Measurements from ENCODE around the gene SCMH1.
A peak's percentile ranks its signal among the peaks of the same experiment; 100 is the strongest.
"Not testable (repeated sequence)": the region's sequence is repeated elsewhere in the genome, so short reads cannot be mapped to it uniquely, and the experiment has no call there.

The SCMH1 gene

DNA sequence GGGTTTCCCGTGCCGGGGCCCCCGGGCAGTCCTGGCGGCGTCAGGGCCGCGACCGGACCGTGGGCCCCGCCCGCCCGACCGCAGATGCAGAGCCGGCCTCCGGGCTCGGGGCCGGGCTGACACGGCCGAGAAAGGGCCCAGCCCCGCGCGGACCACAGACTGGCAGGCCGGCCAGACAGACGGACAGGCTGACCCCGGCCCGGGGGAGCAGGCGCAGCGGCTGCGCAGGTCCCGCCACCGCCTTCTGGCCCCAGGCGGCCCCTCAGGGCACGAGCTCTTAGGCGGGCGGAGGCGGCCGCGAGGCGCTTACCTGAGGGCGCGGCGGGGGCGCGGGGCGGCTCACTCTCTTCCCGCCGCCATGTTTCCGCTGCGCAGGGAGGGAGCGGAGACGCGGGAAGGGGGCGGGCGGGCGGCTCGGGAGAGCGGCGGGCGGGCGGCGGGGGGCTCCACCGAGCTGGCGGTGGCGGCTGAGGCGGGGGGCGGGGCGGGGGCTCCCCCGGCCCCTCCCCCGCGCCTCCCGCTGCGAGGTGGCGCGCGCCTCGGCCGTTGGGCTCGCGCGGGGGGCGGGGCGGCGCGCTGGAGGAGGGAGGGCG lies at the start of gene SCMH1:
Gene SCMH1, minus strand, starts transcription at position 558 of the 593 bp plus-strand sequence. CDS start 56,173 bp downstream, outside the sequence.
- peak; percentile 73 for DNase-seq

DNA sequence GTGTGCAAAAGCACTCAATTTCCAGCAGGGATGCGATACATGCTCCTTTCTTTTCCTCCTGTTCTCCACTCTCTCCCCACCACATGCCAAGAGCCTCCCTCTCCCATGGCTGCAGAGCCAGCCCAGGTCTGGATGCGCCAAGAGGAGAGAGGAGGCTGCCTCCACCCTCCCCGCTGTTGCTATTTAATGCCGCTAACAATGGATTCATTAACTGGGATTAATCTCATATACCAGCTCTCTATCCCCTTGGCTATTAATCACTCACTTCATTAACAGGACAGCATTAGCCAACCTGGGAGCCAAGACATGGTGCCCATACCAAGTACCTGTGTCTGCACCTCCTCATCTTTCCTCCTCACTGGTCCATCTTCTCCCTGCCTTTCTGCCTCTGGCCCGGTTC lies 49.1 kb upstream of the SCMH1 start:
- no peak for DNase-seq

DNA sequence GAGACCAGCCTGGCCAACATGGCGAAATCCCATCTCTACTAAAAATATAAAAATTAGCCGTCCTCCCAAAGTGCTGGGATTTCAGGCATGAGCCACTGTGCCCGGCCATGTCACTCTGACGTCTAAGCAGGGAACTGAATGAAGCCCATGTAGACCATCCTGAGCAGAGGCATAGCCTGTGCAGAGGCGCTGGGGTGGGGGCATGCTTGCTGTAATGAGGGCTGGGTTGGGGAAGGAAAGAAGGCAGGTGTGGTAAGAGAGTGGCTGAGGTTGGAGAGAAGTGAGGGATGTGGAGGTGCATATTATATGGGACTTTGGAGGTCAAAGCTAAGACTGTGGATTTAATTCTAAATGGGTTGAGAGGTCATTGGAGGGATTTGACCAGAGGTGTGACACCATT lies 47.1 kb upstream of the SCMH1 start:
- DNase-seq: no peak

DNA sequence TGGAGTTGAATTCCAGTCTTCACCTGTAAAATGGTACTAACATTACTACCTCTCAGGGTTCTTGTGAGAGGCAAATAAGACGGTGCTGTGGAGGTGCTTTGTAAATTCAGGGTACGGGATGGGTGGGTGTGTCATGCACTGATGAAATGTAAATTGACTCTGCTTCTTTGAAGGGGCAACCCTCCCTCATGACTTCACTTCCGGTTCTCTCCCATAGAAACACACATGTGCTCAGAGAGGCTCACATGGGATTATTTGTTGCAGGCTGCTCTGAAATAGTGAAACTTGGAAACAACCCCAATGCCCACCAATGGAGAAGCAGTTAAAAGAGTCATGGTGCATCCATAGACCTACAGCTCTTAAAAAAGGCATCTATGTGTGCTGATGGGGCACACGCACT lies 44.9 kb upstream of the SCMH1 start:
- no peak for DNase-seq

DNA sequence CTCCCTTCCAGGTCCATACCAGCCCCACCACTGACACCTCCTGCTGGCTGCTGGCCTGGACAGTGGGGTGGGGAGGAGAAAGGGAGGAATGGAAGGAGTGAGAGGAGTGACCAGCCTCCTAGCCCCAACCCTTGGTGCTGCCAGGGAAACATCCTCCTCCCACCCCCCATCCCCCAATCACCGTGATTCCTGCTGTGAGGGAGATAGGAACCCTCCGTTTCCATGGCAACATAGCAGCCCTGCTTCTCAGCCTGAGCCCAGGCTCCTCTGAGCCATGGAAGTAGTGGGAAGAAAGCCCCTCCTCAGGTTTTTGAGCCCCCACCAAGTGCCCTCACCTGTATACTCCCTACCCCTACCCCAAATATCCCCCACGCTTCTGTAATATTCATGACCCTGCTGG lies 44.4 kb upstream of the SCMH1 start:
- DNase-seq: no peak

DNA sequence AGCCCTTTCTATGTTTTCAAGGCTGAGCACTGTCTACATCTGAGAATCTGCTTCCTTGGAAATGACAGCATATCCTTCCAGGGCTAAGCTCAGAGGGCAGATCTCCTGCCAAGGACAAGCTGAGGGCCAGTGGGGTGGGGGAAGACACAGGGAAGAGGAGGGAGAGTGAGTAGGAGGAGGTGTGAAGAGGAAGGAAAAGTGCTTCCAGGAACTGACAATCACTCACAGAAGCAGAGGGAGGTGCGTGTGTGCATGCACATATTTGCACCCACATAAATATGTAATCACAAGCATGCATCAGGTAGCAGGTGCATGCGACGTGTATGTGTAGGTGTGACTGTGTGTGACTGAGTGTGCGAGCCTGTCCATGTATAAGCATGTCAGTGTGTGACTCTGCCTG lies 43.7 kb upstream of the SCMH1 start:
- no peak for DNase-seq

DNA sequence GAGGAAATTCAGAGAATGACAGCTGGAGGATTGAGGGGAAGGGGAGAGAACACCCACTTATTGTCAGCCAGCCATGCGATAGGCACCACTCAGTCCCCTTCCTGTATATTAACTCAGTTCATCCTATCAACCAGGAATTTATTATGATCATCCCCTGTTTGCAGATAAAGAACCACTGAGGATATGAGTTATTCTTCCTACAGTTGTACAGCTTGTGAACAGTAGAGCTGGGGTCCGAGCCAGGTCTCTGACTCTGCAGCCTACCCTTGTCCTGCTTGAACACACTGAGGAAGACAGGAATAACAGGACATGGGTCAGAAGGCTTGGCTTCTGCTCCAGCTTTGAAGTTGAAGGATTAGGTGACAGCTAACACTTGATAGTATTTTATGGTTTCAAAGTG lies 42.0 kb upstream of the SCMH1 start:
- no peak for DNase-seq

DNA sequence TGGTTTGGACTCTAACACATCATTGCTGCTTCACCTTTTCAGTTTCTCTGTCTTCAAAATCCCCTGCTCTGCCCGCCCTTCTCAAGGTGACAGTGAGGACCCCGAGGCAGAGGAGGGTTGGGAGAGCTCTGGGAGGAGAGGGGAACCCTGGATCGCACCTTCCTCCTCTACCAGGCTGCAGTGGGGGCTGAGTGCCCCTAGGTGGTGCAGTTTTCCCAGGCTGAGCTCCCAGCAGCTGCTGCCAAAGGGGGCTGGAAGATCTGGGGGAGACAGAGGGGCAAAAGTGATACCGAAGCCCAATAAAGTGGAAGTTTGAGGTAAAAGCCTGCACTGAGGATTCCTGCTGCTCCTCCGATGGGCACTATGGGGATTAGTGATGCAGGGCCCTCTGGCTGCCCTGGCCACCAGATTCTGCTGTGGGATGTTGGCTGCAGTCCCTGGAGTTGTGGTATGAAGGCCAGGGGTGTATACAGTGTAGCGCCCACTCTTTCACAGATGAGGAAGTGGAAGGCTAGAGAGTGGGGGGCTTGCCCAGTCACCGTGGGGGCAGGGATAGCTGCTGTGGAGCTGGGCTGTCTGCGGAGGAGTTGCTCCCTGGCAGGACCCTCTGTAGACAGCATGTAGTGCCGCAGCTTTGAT lies 40.7 kb upstream of the SCMH1 start:
- DNase-seq: no peak

DNA sequence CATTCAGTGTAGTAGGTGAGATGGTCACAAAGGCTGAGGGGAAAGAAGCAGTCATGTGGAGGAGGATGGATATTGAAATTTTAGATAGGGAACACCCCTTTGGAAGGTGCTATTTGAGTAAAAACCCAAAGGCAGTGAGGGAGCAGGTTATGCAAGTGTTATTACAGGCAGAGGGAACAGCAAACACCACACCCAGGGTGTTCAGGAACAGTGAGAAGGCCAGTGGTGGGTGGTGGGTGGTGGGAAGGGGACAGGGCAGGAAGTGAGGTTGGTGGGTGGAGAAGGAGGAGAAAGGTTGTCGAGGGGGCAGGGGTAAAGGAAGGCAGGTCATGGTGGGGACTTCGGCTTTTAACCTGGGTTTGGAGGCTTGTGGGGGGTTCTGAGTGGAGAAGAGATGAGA lies 39.2 kb upstream of the SCMH1 start:
- no peak for DNase-seq

DNA sequence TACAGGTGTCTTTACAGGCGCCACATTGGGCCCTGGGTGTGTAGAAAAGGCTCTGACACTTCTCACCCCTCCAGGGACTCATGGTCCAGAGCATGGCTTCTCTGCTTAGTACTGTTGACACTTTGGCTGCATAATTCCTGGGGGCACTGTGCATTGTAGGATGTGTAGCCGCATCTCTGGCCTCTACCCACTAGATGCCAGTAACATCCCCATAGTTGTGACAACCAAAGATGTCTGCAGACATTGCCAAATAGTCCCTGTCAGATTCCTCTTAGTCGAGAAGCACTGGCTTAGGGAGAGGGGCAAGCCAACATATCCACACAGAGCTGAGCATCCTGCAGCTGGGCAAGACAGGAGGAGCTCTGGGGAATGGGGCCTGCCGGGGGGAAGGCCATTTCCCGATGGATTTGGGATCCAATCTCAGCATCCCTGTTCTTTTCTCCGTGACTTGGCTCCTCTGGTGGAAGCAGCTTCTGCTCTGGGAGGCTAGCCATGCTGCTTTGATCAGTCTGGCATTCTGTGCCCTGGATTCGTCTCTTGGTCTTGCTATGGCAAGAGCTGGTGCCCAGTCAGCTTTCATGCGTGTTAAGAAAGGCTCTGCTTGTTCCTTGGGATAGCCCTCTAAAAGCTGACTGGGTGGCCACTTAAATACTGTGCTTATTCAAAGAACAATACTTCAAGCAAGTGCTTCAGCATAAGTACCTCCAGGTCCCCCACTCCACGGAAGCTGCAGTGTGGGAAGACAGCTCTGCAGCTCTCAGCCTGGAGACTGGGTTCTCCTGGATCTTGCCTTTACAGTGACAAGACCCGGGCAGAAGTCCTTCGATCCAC lies 38.3 kb upstream of the SCMH1 start:
- DNase-seq: no peak

DNA sequence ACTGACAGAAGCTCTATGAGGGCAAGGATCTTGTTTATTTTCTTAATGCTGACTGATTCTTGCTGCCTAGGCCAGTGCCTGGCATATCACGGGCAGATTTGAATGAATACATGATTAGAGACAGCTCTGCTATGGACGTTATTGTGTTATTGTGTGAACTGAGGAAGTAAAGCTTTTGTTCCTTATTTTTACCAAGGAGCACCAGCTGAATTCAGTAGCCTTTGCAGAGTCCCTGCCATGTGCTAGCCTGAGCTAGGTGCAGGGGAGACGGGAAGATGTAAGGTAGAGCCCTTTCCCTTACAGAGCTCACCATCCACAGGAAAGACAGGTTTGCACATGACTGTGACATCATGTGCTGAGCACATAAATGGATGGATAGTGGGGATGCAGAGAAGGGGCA lies 36.0 kb upstream of the SCMH1 start:
- no peak for DNase-seq

DNA sequence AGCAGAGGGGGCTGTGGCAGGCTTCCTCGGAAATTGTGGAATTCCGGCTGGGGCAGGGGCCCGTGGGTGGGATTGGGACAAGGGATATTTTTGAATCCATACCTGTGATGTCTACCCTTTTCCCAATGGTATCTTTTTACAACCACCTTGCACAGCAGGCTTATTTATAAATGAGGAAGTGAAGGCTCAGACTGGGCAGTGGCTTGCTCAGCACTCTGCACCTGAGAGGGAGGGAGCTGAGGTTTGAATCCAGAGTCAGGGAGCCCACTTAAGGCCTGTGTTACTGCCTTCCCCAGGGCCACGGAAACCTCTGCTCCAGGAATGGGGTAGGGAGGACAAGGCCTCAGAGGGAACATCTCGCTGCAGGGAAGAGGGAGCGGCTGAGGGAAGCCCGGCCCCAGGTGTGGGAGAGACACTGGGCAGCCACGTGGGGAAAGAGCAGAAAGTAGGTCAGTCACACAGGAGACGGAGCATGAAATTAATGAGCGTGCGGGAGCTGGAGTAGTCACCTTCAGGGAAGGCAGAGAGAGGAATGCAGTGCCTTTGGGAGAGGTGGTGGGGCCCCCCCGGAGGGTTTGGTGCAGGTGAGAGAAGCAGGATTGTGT lies 35.4 kb upstream of the SCMH1 start:
- DNase-seq: no peak

DNA sequence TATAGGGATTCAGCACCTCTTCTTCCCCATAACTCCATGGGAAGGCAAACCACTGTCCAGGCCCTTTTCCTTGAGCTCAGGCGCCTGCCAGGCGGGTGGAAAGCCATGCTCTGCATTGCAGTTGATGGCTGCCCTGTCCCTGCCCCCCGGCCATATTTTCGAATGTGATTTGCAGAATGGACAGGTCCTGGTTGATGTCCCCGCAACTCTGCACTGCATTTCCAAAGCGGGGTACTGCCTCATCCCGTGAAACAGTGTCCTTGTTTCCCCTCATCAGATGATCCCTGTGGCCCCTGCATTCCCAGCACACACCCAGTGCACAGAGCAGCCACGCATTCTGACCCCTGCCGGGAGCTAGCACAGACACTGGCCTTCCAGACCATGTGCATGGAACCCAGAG lies 33.7 kb upstream of the SCMH1 start:
- DNase-seq: no peak

DNA sequence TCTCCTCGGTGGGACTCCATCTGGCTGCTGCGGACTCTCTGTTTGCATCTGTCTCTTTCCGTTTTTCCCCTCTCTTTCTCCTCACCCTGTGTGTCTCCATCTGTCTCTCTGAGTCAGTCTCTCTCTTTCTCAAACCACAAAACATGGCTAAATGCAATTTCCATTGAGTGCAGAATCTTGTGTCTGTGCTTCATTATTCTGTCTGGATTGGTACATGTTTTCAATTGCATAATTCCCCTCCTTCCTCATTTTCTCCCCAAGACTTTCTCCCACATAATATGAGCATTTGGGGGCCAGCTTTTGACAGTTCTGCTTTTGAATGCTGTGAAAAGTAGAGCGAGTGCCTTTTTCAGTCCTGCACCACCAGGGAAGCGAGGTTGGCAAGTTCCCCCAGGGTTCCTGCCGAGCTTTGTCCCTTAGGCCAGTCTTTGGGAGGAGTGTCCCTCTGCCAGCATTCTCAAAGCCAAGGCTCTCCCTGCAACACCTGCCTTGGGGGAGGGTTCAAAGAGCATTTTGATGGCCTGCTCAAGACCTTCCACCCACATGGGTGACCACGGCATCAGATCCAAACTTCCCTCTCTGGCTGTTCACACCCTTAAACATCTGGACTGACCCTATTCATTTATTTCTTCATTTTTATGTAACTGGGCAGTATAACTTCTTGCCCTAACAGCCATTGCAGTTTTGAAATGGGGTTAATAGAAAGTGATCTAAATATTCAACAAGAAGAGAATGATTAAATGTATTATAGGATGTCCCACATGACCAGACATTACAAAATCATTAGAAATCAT lies 32.8 kb upstream of the SCMH1 start:
- DNase-seq: no peak

DNA sequence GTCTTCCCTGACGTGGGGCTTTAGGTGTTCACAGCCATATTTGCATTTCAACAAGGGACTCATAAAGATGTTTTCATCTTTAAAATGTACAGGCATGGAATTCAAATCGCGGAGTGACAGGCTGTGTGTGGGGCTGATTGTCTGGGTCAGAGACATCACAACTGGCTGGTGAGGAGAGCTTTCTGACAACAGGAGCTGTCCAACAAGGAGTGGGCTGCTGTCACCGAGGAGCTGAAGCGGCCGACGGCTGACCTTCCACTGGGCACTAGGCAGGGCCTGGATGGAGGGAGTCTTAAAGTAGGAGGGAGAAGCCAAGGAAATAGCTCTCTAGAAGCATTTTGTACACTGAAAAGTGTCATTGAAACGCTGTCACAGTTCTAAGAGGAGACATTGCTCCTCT lies 30.5 kb upstream of the SCMH1 start:
- no peak for DNase-seq

DNA sequence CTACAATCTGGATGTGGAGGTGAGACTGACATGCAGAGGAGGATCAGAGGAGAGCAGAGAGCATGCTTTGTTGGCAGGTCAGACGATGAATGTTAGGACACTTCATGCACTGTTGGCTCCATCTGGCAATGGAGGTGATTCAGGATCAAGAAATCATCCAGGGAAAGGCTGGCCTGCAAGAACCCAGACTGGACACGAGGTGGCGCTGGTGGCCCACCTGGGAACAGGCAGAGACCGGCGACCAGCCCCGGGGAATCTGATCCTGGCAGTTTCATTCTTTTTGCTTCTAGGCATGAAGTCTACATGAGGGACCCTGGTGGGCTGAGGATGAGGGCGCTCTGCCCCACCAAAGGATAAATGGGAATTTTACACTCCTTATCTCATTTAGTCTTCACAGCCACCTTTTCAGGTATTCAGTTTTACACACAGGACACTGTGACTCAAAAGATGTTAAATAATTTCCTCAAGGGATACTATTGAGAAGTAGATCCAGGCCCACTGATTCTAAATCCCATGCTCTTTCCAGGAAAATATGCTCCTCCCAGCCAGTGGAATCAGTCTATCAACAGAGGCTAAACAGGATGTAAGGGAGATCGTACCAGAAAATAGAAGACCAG lies 26.2 kb upstream of the SCMH1 start:
- DNase-seq: peak; percentile 62

DNA sequence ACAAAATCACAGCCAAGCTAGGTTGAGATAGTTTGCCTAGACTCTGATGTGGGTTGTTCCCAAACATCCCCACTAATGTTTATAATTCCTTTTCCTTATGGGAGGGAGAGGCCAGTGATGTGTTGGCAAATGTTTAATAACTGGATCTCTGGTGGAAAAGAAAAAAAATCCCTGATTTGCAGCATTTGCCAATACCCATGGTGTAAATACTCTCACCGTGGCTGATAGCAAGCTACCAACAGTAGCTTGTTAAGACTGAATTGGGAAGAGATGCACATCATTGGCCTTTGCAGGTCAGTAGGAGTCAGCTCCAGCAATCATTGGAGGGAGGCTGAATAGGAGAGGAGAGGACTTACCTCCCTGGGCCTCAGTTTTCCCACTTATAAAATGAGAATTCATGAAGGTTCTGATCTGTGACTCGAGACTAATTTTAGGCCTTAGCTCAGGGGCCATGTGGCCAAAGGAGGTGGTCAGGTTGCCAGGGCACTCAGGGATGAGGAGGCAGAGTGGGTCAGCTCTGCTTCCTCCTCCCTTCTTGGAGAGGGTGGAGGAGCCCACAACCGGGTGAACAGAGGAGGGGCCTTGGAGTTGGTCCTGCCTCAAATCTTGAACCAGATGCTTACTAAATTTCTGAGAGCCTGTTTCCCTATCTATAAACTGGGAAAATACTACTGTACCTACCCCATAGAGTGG lies 20.0 kb upstream of the SCMH1 start:
- no peak for DNase-seq

DNA sequence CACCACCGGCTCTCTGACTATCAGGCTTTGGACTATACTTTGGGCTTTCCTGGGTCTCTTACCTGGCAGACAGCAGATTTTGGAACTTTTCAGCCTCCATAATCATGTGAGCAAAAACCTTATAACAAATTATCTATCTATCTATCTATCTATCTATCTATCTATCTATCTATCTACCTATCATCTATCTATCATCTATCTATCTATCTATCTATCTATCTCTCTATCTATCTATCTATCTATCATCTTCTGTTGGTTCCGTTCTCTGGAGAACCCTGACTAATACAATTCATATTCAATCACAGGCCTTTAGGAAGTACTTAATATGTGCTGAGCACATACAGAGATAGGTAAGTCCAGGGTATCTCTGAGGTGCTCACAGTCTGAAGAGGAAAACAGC lies 18.7 kb upstream of the SCMH1 start:
- no peak for DNase-seq

DNA sequence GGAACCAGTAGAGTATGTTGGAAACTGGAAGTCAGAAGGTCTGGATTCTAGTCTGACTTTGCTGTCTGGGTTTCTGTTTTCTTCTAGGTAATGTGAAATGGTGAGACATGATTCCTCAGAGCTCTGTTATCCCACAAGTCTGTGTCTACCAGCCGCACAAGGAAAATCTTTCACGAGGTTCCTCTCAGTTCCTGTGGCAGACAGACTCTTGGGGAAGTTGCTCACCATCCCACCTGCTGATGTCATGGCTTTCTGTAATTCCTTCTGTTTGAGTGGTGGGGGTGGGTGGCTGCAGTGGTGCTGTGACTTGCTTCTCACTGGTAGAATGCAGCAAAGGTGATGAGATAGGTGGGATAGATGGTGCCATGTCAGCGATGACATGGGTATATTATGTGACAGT lies 17.1 kb upstream of the SCMH1 start:
- DNase-seq: no peak

DNA sequence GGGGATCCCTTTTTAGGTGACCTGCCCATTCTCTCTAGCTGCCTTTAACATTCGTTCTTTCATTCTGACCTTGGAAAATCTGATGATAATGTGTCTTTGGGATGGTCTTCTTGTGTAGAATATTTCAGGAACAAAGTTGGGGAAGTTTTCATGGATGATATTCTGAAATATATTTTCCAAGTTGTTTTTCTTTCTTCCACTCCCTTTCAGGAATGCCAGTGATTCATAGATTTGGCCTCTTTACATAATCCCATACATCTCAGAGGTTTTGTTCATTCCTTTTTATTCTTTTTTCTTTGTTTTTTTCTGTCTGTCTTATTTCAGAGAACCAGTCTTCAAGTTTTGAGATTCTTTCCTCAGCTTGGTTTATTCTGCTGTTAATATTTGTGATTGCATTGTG lies 13.9 kb upstream of the SCMH1 start:
- no peak for DNase-seq

DNA sequence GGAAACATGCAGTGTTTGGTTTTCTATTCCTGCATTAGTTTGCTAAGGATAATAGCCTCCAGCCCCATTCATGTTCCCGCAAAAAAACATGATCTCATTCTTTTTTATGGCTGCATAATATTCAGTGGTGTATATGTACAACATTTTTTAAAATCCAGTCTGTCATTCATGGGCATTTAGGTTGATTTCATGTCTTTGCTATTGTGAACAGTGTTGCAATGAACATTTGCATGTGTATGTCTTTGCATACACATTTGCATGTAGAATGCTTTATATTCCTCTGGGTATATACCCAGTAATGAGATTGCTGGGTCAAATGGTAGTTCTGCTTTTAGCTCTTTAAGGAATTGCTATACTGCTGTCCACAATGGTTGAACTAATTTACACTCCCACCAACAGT lies 9.0 kb upstream of the SCMH1 start:
- DNase-seq: not testable (repeated sequence)

DNA sequence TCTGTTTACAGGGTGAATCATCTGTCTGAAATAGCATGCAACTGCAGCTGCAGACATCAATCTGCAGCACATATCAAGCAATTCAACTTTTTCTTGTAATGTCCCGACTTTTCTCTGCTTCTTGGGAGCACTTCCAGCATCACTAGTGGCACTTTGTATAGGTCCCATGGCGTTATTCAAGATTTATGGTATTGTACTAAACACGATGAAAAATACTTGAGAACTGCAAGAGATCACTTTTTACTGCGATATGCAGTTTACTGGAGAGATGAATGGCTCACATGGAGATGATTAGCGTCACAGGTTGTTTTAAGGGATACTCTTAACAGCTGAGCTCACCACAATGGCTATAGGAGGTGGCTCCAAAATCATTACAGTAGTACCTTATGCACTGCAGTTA lies 7.2 kb upstream of the SCMH1 start:
- DNase-seq: no peak
